Stimulated activated CD8-positive, alpha-beta memory T cell treated with anti-CD3 and anti-CD28 coated beads, Interleukin-7, amount 100 ng/mL, for 1 hour (primary cell): Measurements from ENCODE around the gene MGAT5B.
"Not testable (repeated sequence)": the region's sequence is repeated elsewhere in the genome, so short reads cannot be mapped to it uniquely, and the experiment has no call there.

ENCODE experiments used
- DNase-seq, 2 donors: peaks; one replicate each; pipeline ENCODE4 v3.0.0-alpha.2; 2020; ENCODE audit warnings: low read depth in 2 of 2

MGAT5B gene

DNA sequence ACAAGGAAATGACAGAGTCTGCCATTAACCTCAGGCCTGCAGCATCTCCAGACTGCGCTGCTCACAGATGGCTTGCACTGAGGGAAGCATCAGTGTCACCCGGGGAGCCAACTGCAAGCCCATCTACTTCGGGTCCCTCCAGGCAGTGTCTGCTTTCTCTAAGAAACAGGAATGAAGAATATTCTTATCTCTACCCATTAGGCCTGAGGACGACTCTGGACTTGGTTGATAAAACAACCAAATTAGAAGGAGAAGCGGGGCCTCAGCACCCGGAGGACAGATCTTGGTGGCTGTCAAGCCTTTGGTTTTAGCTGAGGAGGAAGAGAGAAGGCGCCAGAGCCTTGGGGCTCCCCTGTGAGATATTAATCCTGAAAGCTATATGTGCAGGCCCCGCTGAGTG lies 19.5 kb upstream of the MGAT5B start:
- DNase-seq, result no peak

DNA sequence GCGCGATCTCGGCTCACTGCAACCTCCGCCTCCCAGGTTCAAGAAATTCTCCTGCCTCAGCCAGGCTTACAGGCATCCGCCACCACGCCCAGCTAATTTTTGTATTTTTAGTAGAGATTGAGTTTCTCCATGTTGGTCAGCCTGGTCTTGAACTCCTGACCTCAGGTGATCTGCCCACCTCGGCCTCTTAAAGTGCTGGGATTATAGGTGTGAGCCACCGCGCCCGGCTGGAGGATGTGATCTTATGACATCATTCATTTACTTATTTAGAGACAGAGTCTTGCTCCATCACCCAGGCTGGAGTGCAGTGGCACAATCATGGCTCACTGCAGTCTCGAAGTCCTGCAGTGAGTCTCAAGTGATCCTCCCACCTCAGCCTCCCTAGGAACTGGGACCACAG lies 19.0 kb upstream of the MGAT5B start:
- not testable (repeated sequence) for DNase-seq

GRCh38 chr17:76852843-76853242 lies 15.4 kb upstream of the MGAT5B start:
- DNase-seq, result no peak

- no peak for DNase-seq
Observed at GRCh38 chr17:76855105-76855504, 13.1 kb upstream of the MGAT5B start.

- DNase-seq, result no peak
Observed at GRCh38 chr17:76862079-76862478, 6.1 kb upstream of the MGAT5B start.

DNA sequence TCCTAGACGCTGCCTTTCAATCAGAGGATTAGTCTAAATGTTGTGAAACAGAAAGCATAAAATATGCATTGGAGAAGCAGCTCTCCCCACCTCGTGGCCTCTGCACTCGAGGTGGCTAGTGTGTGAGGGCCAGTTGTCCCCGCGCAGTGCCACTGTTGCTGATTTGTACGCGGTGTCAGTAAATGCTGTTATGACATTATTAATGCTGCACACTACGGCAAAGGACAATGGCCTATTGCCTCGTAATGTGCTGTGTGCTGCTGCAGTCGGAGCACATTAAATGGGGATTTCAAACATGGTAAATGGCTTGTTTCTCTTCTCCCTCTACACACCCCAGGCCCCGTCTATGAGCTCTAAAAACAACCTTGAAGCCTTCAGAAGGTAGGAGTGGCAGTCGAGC lies 5.7 kb upstream of the MGAT5B start:
- DNase-seq, result no peak

DNA sequence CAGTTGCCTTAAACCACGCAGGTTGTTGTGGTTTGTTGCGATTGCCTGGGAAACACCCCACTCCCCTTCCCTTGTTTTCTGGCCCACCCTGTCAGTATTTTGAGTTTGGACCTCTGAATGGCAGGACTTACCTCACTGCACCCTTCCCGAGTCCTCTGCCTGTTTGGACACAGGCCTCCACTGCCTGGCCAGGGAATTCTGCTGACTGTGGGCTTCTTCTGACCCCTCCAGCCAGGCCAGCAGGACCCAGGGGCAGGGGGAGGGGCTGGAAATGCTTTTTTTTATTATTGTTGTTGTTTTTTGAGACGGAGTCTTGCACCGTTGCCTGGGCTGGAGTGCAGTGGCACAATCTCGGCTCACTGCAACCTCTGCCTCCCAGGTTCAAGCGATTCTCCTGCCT lies 4.2 kb upstream of the MGAT5B start:
- DNase-seq, result no peak

GRCh38 chr17:76865174-76865573 lies 3.0 kb upstream of the MGAT5B start:
- DNase-seq, result no peak

DNA sequence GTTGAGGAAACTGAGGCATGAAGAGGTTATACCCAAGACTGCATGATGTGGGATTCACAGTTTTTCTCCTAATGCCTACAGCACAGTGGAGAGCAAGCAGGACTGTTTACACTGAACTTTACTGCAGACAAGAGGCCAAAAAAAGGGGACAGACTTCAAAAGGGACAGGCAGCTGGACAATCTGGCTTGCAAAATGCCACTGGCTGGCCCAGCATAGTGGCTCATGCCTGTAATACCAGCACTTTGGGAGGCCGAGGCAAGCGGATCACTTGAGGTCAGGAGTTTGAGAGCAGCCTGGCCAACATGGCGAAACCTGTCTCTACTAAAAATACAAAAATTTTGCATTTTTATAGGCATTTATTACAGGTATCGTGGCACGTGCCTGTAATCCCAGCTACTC lies 2.0 kb upstream of the MGAT5B start:
- no peak for DNase-seq

GRCh38 chr17:76866774-76867577 lies 1.2 kb upstream of the MGAT5B start:
- DNase-seq, result no peak

DNA sequence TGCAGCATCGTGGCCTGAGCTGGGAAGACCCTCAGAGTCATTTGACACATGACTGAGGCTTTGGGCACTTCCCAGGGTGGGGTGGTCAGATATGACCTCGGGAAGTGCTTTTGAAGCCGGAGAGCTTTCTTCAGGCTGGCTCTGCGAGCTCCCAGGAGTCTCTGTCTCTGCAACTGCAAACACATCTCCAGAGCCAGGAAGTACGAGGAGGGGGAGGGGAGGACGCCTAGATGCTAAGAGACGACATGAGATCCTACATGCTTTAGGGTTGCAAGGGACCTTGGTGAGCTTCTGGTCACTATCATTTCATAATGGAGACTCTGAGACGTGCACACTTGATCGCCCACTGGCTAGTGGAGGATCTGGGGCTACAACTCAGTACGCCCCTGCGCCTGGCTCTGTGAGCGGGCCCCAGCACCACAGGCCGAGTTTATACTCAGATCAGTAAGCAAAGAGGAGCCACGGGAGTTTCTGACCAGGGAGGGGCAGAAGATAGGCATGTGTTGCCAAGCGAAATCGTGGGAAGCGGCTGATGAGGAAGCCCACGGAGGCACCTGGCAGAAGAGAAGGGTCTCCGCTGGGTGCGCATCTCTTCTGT lies 527 bp upstream of the MGAT5B start:
- no peak for DNase-seq

- DNase-seq, result no peak
Observed at GRCh38 chr17:76868669-76869495, 678 bp downstream of the MGAT5B start.

- DNase-seq, result no peak
Observed at GRCh38 chr17:76869496-76870376, 1.5 kb downstream of the MGAT5B start.

- DNase-seq, result no peak
Observed at GRCh38 chr17:76870377-76870714, 2.1 kb downstream of the MGAT5B start.

GRCh38 chr17:76871668-76872067 lies 3.5 kb downstream of the MGAT5B start:
- DNase-seq, result no peak

DNA sequence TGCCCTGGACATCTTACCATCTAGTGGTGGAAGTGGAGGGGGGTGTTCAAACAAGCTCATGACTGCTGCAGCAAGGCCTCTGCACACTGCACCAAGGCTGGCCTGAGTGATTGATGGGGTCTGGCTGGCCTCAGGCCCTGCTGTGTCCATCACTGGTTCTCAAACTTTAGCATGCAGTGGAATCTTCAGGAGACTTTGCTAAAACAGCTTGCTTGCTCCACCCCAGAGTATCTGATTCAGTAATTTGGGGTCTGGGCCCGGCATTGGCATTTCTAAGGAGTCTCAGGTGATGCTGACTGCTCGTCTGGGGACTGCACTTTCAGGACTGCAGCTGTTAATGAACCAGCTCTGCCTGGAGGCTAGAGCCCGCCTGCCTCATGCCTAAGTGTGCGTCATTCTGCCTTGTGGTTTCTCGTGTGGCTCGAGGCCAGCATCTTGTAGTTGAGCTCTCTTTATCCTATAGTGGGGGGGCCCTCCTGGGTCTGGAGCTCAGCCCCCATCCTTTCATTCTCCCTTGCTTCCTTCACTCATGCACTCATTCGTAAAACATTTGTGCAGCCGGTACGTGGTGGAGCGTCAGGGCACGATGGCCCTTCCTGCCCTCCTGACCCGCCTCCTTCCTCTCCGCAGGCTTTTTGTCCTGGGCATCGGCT lies 4.1 kb downstream of the MGAT5B start:
- DNase-seq, result no peak

GRCh38 chr17:76872874-76873221 lies 4.6 kb downstream of the MGAT5B start:
- DNase-seq, result no peak

- DNase-seq, result no peak
Observed at GRCh38 chr17:76873856-76874255, 5.7 kb downstream of the MGAT5B start.

DNA sequence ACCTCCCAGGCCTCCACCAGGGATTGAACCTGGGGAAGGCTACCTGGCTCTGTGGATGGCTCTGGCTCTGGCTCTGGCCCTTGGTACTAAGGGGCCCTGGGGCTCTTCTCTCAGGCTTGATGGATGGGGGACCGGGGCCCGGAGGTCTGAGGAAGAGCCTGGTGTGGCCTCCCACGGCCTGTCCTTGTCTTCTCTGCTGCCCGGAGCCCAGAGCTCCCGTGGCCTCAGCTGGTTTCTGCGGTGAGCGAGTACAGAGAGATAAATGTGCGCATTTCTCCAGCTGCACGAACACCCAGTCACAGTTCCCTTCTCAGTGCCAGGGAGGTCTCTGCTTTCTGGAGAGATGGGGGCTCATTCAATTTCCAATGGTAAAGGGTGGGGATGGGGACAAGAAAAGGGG lies 9.2 kb downstream of the MGAT5B start:
- DNase-seq, result no peak

DNA sequence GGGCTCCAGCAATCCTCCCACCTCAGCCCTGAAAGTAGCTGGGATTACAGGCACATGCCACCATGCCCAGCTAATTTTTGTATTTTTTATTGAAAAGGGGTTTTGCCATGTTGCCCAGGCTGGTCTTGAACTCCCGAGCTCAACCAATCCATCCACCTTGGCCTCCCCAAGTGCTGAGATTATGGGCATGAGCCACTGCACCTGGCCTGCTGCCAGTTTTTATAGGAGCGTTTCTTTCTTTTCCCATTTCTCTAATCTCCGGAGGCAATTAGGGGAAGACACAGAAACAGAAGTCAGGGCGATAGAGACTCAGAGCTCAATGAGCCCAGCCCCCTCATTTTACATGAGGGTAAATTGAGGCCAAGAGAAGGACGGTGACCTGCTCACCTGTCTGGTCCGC lies 10.4 kb downstream of the MGAT5B start:
- no peak for DNase-seq

DNA sequence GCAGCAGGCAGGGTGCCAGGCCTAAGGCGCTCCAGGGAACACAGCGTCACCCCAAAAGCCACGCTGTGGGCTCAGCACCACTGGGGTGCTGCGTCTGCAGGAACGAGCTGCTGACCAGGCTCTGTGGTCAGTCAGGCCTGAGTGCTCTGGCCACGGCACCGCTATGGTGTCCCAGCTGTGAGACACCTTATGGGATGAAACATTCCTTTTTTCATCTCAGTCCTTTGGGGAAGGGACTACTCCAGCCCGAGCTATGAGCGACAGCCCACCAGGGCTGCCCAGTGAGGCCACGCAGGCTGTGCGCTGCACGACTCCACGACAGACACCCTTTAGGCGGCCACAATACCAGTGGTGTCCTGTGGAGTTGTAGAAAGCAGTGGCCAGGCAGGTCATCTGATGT lies 11.1 kb downstream of the MGAT5B start:
- no peak for DNase-seq
